Thoracic aorta (tissue), 2 donors: Measurements from ENCODE around the gene UBR1. TPM values are rescaled to one million over a fixed set of nuclear protein-coding genes. Genes with fewer than 3 reads are reported as not detected.
"Not testable (repeated sequence)": the region's sequence is repeated elsewhere in the genome, so short reads cannot be mapped to it uniquely, and the experiment has no call there.

Experiments used
- ATAC-seq: fragments of 150-250 bp; one replicate; pipeline ENCODE4 v1.8.0; 2017; ENCODE audit warnings: low read depth; ENCODE audit not compliant: insufficient number of reproducible peaks, low FRiP score
- DNase-seq: peaks from one replicate; pipeline ENCODE4 v3.0.0-alpha.2; 2020; ENCODE audit warnings: low spot score
- H3K27ac ChIP-seq, 2 donors: fragments of 200-600 bp; sonication (generic); 1 replicate in 1 of 2; 2 replicates in 1 of 2; pipeline ENCODE4 v1.5.1; 2016; ENCODE audit warnings: mild to moderate bottlenecking in 2 of 2, moderate library complexity in 2 of 2
- H3K27me3 ChIP-seq: fragments of 200-600 bp; sonication (generic); replicated peaks from 2 replicates; pipeline ENCODE4 v1.6.0; 2016; ENCODE audit warnings: mild to moderate bottlenecking; ENCODE audit not compliant: insufficient read depth
- H3K36me3 ChIP-seq: fragments of 200-600 bp; sonication (generic); one replicate; pipeline ENCODE4 v1.5.1; 2016
- H3K4me1 ChIP-seq, 2 donors: fragments of 200-600 bp; sonication (generic); 1 replicate in 1 of 2; 2 replicates in 1 of 2; pipeline versions ENCODE4 v1.5.1 to v1.6.0; 2016; ENCODE audit warnings: low read depth in 2 of 2, mild to moderate bottlenecking in 1 of 2; ENCODE audit not compliant: control insufficient read depth in 1 of 2
- H3K4me3 ChIP-seq: fragments of 200-600 bp; sonication (generic); 2 replicates; pipeline ENCODE4 v1.5.1; 2016; ENCODE audit warnings: mild to moderate bottlenecking
- H3K9me3 ChIP-seq: fragments of 200-600 bp; sonication (generic); 2 replicates; pipeline ENCODE4 v1.5.1; 2016
- CTCF ChIP-seq: fragments of 200-600 bp; sonication (generic); IDR thresholded peaks from one replicate; pipeline ENCODE4 v1.5.1; 2019; ENCODE audit warnings: antibody characterized with exemption
- total RNA-seq, 2 donors: library from RNA; depleted of rRNA; stranded (reverse); fragments of >200 nt; gene quantifications; one replicate each; pipeline versions ENCODE4 v1.1.0 to v1.2.3, GENCODE V29; 2016

The UBR1 gene
- total RNA-seq, 2 donors from 2014 or later, result 30.6 to 70.4 TPM

- Histone ChIP-seq H3K4me1 (peaks cover 8 to 20% of the 10 kb centered on the region in 2 donors), H3K27ac (peak overlapping the region; percentile 73 to 75), H3K4me3 (peak overlapping the region; percentile 81), H3K27me3 (no peaks in the 10 kb centered on the region), H3K9me3 (no peaks in the 10 kb centered on the region), H3K36me3 (peaks cover 7% of the 10 kb centered on the region)
- ATAC-seq, result no peak
- no peak for DNase-seq
- TF ChIP-seq CTCF, result no peak
Measured at GRCh38 chr15:43132830-43133429, 27.1 kb upstream of the UBR1 start.

GRCh38 chr15:43128980-43129335, 23.1 kb upstream of the UBR1 start:
- no peak overlapping the region for H3K4me3 ChIP-seq
- H3K27ac ChIP-seq, result no peak overlapping the region
- DNase-seq (no peak), ATAC-seq (no peak)
- H3K9me3 ChIP-seq, result no peaks in the 10 kb centered on the region
- H3K36me3 ChIP-seq, result no peaks in the 10 kb centered on the region
- H3K27me3 ChIP-seq, result no peaks in the 10 kb centered on the region
- peaks cover 2 to 4% of the 10 kb centered on the region in 2 donors for H3K4me1 ChIP-seq
- no peak for TF ChIP-seq CTCF

- not testable (repeated sequence) for H3K4me1 ChIP-seq, H3K4me3 ChIP-seq, H3K36me3 ChIP-seq, ATAC-seq, H3K27ac ChIP-seq, H3K27me3 ChIP-seq, DNase-seq, H3K9me3 ChIP-seq
Measured at GRCh38 chr15:43128174-43128979, 22.5 kb upstream of the UBR1 start.

- no peak for TF ChIP-seq CTCF
- no peaks in the 10 kb centered on the region for H3K27me3 ChIP-seq
- H3K36me3 ChIP-seq, result no peaks in the 10 kb centered on the region
- DNase-seq (no peak), ATAC-seq (no peak)
- no peaks in the 10 kb centered on the region for H3K9me3 ChIP-seq
- peaks cover 1 to 6% of the 10 kb centered on the region in 2 donors for H3K4me1 ChIP-seq
- no peak overlapping the region for H3K27ac ChIP-seq
- H3K4me3 ChIP-seq, result no peak overlapping the region
Measured at GRCh38 chr15:43127752-43128151, 21.9 kb upstream of the UBR1 start.

GRCh38 chr15:43126356-43126755, 20.5 kb upstream of the UBR1 start:
- Histone ChIP-seq H3K36me3 (no peaks in the 10 kb centered on the region), H3K27me3 (no peaks in the 10 kb centered on the region), H3K4me3 (no peak overlapping the region), H3K27ac (no peak overlapping the region), H3K4me1 (peaks cover 0 to 7% of the 10 kb centered on the region in 2 donors), H3K9me3 (no peaks in the 10 kb centered on the region)
- no peak for DNase-seq
- ATAC-seq, result no peak
- TF ChIP-seq CTCF, result no peak
